Osteoblast (primary cell): ENCODE data around the gene CDK18. TPM values are rescaled to one million over a fixed set of nuclear protein-coding genes. Genes with fewer than 3 reads are reported as not detected.

Experiments used
- DNase-seq: peaks from one replicate; pipeline ENCODE4 v3.0.0; 2011; ENCODE audit warnings: low spot score, mixed read lengths; ENCODE audit not compliant: insufficient read length; ENCODE audit errors: missing footprints
- H2AFZ ChIP-seq: 2 replicates; pipeline ENCODE4 v1.6.0; 2011; ENCODE audit warnings: mild to moderate bottlenecking, low read length
- H3K27ac ChIP-seq: 2 replicates; pipeline ENCODE4 v1.5.1; 2011; ENCODE audit warnings: mild to moderate bottlenecking, low read depth, low read length, moderate library complexity
- H3K27me3 ChIP-seq: 2 replicates; pipeline ENCODE4 v1.6.0; 2012; ENCODE audit warnings: mild to moderate bottlenecking, control low read depth, inconsistent platforms, low read length, moderate library complexity; ENCODE audit not compliant: insufficient read depth
- H3K36me3 ChIP-seq: 2 replicates; pipeline ENCODE4 v1.5.1; 2011; ENCODE audit warnings: mild to moderate bottlenecking, low read length, control low read depth, moderate library complexity; ENCODE audit not compliant: insufficient read depth
- H3K4me1 ChIP-seq: 2 replicates; pipeline ENCODE4 v1.5.1; 2011; ENCODE audit warnings: mild to moderate bottlenecking, low read length, control low read depth, moderate library complexity; ENCODE audit not compliant: insufficient read depth
- H3K4me2 ChIP-seq: 2 replicates; pipeline ENCODE4 v1.6.0; 2011; ENCODE audit warnings: mild to moderate bottlenecking, low read length; ENCODE audit not compliant: insufficient read depth
- H3K4me3 ChIP-seq: fragments of 200-600 bp; sonication (generic); 3 replicates; pipeline ENCODE4 v1.5.1; 2012; ENCODE audit warnings: mild to moderate bottlenecking, low read length, inconsistent platforms; ENCODE audit not compliant: insufficient read depth
- H3K79me2 ChIP-seq: 2 replicates; pipeline ENCODE4 v1.6.0; 2012; ENCODE audit warnings: mild to moderate bottlenecking, low read length, control low read depth, inconsistent platforms; ENCODE audit not compliant: insufficient read depth
- H3K9me3 ChIP-seq: 2 replicates; pipeline ENCODE4 v1.5.1; 2011; ENCODE audit warnings: low read depth, low read length, control low read depth
- H4K20me1 ChIP-seq: 2 replicates; pipeline ENCODE4 v1.6.0; 2012; ENCODE audit warnings: mild to moderate bottlenecking, low read length, control low read depth; ENCODE audit not compliant: insufficient read depth
- CTCF ChIP-seq: IDR thresholded peaks from 2 replicates; pipeline ENCODE4 v1.5.1; 2011; ENCODE audit warnings: mild to moderate bottlenecking, low read depth, low read length, moderate library complexity; ENCODE audit errors: extremely low read depth
- total RNA-seq: library from RNA; depleted of rRNA; stranded (reverse); fragments of >200 nt; gene quantifications from 2 replicates; pipeline ENCODE4 v1.2.3, GENCODE V29; 2012

CDK18 gene
- total RNA-seq, 1 donor, result 0.72 TPM

DNA sequence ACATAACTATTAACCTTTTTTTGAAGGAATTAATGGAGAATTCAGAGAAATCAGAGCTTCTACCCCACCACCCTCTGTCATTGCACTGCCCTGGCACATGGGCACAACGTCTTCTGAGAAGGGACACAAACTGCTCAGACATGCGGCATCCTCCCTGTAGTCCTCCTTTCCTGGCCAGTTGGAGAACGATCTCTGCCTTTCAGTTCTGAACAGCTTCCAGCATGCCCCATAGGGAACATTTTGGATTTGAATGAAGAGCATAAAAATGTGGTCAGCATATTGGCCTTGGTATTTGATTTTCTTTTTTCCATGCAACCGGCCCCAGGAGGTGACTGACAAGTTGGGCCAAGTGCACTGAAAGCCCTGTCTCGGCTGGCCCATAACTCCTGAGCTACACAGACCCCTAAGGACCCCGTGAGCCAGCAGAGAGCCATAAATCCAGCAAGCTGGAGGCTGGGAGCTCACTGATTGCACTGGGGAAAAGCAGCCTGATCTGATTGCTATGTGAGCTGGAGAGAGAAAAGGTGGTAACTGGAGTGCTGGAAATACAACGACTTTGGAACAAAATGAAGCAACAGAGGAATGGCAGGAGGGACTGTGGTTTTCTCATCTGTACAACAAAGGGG is 37.8 kb upstream of the CDK18 start:
- Histone ChIP-seq H3K4me1 (no peaks in the 10 kb centered on the region), H3K27ac (no peak overlapping the region), H3K36me3 (no peaks in the 10 kb centered on the region), H2AFZ (no peak overlapping the region), H3K4me3 (no peak overlapping the region), H3K27me3 (peaks cover 43% of the 10 kb centered on the region), H4K20me1 (no peaks in the 10 kb centered on the region), H3K9me3 (no peaks in the 10 kb centered on the region), H3K79me2 (no peaks in the 10 kb centered on the region), H3K4me2 (no peak overlapping the region)
- TF ChIP-seq CTCF, result no peak
- DNase-seq, result peak; percentile 68

GRCh38 chr1:205470131-205470530 is 34.3 kb upstream of the CDK18 start:
- Histone ChIP-seq H2AFZ (no peak overlapping the region), H3K27me3 (peaks cover 31% of the 10 kb centered on the region), H3K4me3 (no peak overlapping the region), H3K27ac (no peak overlapping the region), H3K4me2 (no peak overlapping the region), H3K36me3 (no peaks in the 10 kb centered on the region), H3K9me3 (no peaks in the 10 kb centered on the region), H3K4me1 (no peaks in the 10 kb centered on the region), H4K20me1 (no peaks in the 10 kb centered on the region), H3K79me2 (no peaks in the 10 kb centered on the region)
- TF ChIP-seq CTCF, result no peak
- DNase-seq, result no peak

- H4K20me1 ChIP-seq, result no peaks in the 10 kb centered on the region
- no peak overlapping the region for H3K4me3 ChIP-seq
- H3K9me3 ChIP-seq, result no peaks in the 10 kb centered on the region
- no peak overlapping the region for H3K4me2 ChIP-seq
- peaks cover 5% of the 10 kb centered on the region for H3K27me3 ChIP-seq
- no peak for TF ChIP-seq CTCF
- no peaks in the 10 kb centered on the region for H3K36me3 ChIP-seq
- no peaks in the 10 kb centered on the region for H3K79me2 ChIP-seq
- H2AFZ ChIP-seq, result no peak overlapping the region
- DNase-seq, result peak; percentile 70
- H3K27ac ChIP-seq, result no peak overlapping the region
- peaks cover 4% of the 10 kb centered on the region for H3K4me1 ChIP-seq
These were observed 31.6 kb upstream of the CDK18 start for GRCh38 chr1:205472737-205473441.

GRCh38 chr1:205473475-205473874 is 31.0 kb upstream of the CDK18 start:
- TF ChIP-seq CTCF, result no peak
- no peak overlapping the region for H3K4me2 ChIP-seq

More at GRCh38 chr1:205473475-205473874, 31.0 kb upstream of the CDK18 start:
- H2AFZ ChIP-seq, result no peak overlapping the region
- H3K36me3 ChIP-seq, result no peaks in the 10 kb centered on the region
- no peak overlapping the region for H3K4me3 ChIP-seq
- DNase-seq, result no peak
- no peak overlapping the region for H3K27ac ChIP-seq
- no peaks in the 10 kb centered on the region for H3K79me2 ChIP-seq
- H3K9me3 ChIP-seq, result no peaks in the 10 kb centered on the region
- peaks cover 8% of the 10 kb centered on the region for H3K4me1 ChIP-seq
- H4K20me1 ChIP-seq, result no peaks in the 10 kb centered on the region
- H3K27me3 ChIP-seq, result peaks cover 5% of the 10 kb centered on the region
